Caco-2 (cell line): ENCODE data around the gene STARD3NL. TPM values are rescaled to one million over a fixed set of nuclear protein-coding genes. Genes with fewer than 3 reads are reported as not detected.

Experiments used
- BruUV-seq: library from RNA; stranded (reverse); fragments of 400-500 nt; replicated peaks from 2 replicates; lab custom pipeline; 2021; lab: Mats Ljungman, UMichigan
- CTCF ChIA-PET: fragments of 300-600 bp; sonication (Branson Sonifier 250); formaldehyde crosslinking; loops from one replicate; lab custom pipeline; 2022; ENCODE audit warnings: antibody characterized with exemption; lab: Charles Lee
- POLR2A ChIA-PET: fragments of 300-600 bp; sonication (Branson Sonifier 250); formaldehyde crosslinking; loops from one replicate; lab custom pipeline; 2022; ENCODE audit warnings: antibody characterized with exemption; lab: Charles Lee
- DNase-seq, 2 experiments: peaks; one replicate each; pipeline versions ENCODE4 v3.0.0 to v3.0.0-alpha.2; 2020 to 2022
- H3K27me3 ChIP-seq: replicated peaks from 2 replicates; pipeline ENCODE4 v1.6.0; 2011; ENCODE audit warnings: low read length; ENCODE audit not compliant: control insufficient read depth, insufficient read depth
- H3K36me3 ChIP-seq: 2 replicates; pipeline ENCODE4 v1.5.1; 2011; ENCODE audit warnings: low read length; ENCODE audit not compliant: control insufficient read depth, insufficient read depth
- H3K4me1 ChIP-seq: fragments of 250-450 bp; sonication (Bioruptor Pico); 2 replicates; pipeline ENCODE4 v1.5.1; 2020; ENCODE audit warnings: mild to moderate bottlenecking
- H3K4me3 ChIP-seq: 2 replicates; pipeline ENCODE4 v1.5.1; 2011; ENCODE audit warnings: low read depth, mild to moderate bottlenecking, control low read depth, low read length
- H3K9me3 ChIP-seq: fragments of 250-450 bp; sonication (Bioruptor Pico); 2 replicates; pipeline ENCODE4 v1.5.1; 2020; ENCODE audit warnings: mild to moderate bottlenecking, moderate library complexity
- H3K27ac Mint-ChIP-seq: one replicate; pipeline ENCODE4 v1.8.0; 2022; ENCODE audit warnings: mixed read lengths; ENCODE audit not compliant: unreplicated experiment
- H3K27me3 Mint-ChIP-seq: one replicate; pipeline ENCODE4 v1.8.0; 2022; ENCODE audit warnings: mixed read lengths; ENCODE audit not compliant: insufficient read depth, unreplicated experiment
- H3K36me3 Mint-ChIP-seq: one replicate; pipeline ENCODE4 v1.8.0; 2022; ENCODE audit warnings: mild to moderate bottlenecking, mixed read lengths; ENCODE audit not compliant: insufficient read depth, unreplicated experiment
- H3K4me1 Mint-ChIP-seq: one replicate; pipeline ENCODE4 v1.8.0; 2022; ENCODE audit warnings: low read depth, mixed read lengths; ENCODE audit not compliant: unreplicated experiment
- H3K4me3 Mint-ChIP-seq: one replicate; pipeline ENCODE4 v1.8.0; 2022; ENCODE audit warnings: mild to moderate bottlenecking, moderate library complexity, mixed read lengths; ENCODE audit not compliant: unreplicated experiment
- H3K9me3 Mint-ChIP-seq: one replicate; pipeline ENCODE4 v1.8.0; 2022; ENCODE audit warnings: mixed read lengths; ENCODE audit not compliant: unreplicated experiment
- CTCF ChIP-seq, 2 experiments: fragments of 200-600 bp in 1 of 2; IDR thresholded peaks; 1 replicate in 1 of 2; 2 replicates in 1 of 2; pipeline versions ENCODE4 v1.5.1 to v1.8.0; 2011 to 2022; ENCODE audit warnings: antibody characterized with exemption in 1 of 2, control low read depth in 1 of 2, inconsistent platforms in 1 of 2, low read depth in 1 of 2, low read length in 1 of 2, mild to moderate bottlenecking in 1 of 2, moderate library complexity in 1 of 2; ENCODE audit not compliant: insufficient read depth in 1 of 2, severe bottlenecking in 1 of 2, unreplicated experiment in 1 of 2
- intact Hi-C: fragments of 100-400 bp; cut with micrococcal nuclease; formaldehyde crosslinking; loops from one replicate; pipeline ENCODE4 v1.10.0; 2022; ENCODE audit not compliant: unreplicated experiment
- total RNA-seq: library from RNA; stranded (reverse); gene quantifications from 2 replicates; pipeline ENCODE4 v1.2.3, GENCODE V29; 2022

STARD3NL gene
- total RNA-seq, 1 experiment from 2014 or later, result 32.6 TPM

DNA sequence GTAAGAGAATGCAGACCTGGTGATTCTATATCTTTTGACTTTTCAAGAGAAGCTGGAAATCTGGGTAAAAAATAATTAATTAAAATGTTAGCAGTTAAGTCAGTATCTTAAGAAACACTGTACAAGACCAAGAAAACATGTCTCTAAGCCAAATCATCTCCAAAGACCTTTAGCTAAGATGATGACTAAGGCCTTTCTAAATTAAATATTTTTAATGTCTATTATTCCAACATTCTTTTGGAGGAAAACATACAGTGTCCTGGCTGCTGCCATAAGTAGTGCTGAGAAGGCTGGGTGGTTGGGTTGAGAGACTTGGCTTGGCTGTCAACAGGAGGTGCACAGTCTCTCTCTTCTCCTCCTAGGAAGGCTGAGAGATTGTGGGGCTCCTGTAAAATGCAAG, 20.3 kb downstream of the STARD3NL start:
- no peak overlapping the region for H3K4me3 Mint-ChIP-seq
- BruUV-seq, result no TSS peak

DNA sequence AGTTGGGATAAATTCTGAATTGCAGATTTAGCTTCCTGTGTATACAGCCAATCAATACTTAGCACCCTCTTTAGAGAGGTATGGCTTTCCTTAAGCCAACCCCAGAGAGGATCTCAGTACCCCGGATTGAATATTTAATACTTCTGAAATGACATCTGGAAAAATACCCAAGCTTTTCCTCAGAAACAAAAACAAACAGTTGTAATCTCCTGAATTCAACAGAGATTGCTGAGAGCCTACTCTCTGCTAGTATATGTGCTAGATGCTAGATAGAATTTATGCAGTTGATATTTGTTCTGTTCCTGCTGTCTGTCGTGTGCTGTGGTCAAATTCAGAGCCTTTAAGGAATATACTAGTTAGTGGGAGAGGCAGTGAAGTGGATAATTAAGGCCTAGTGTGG, 21.1 kb downstream of the STARD3NL start:
- ChIA-PET CTCF (no interaction called here), POLR2A (no interaction called here)
- no peaks in the 10 kb centered on the region for H3K27me3 ChIP-seq
- H3K4me1 Mint-ChIP-seq, result no peaks in the 10 kb centered on the region
- intact Hi-C loops, result no loop called here
- DNase-seq, result no peak
- H3K27ac Mint-ChIP-seq, result no peak overlapping the region
- no peaks in the 10 kb centered on the region for H3K36me3 ChIP-seq
- H3K27me3 Mint-ChIP-seq, result no peaks in the 10 kb centered on the region
- TF ChIP-seq CTCF (IDR thresholded peaks at IDR 0.05; ENCODE audit: insufficient read depth in 1 of 2, low read depth in 1 of 2, low read length in 1 of 2, severe bottlenecking in 1 of 2, unreplicated experiment in 1 of 2), result no peak
- BruUV-seq, result no TSS peak
- H3K9me3 ChIP-seq, result no peaks in the 10 kb centered on the region
- H3K4me1 ChIP-seq, result no peaks in the 10 kb centered on the region
- H3K4me3 ChIP-seq, result no peak overlapping the region
- H3K9me3 Mint-ChIP-seq, result no peaks in the 10 kb centered on the region
- H3K36me3 Mint-ChIP-seq, result no peaks in the 10 kb centered on the region
- H3K4me3 Mint-ChIP-seq, result no peak overlapping the region

More for the DNA sequence above, 20.3 kb downstream of the STARD3NL start:
- intact Hi-C loops, result no loop called here
- Histone ChIP-seq H3K4me3 (no peak overlapping the region), H3K36me3 (no peaks in the 10 kb centered on the region), H3K4me1 (no peaks in the 10 kb centered on the region), H3K9me3 (no peaks in the 10 kb centered on the region), H3K27me3 (no peaks in the 10 kb centered on the region)
- no peak for TF ChIP-seq CTCF (IDR thresholded peaks at IDR 0.05; ENCODE audit: insufficient read depth in 1 of 2, low read depth in 1 of 2, low read length in 1 of 2, severe bottlenecking in 1 of 2, unreplicated experiment in 1 of 2)
- Mint-ChIP-seq H3K4me1 (no peaks in the 10 kb centered on the region), H3K36me3 (no peaks in the 10 kb centered on the region), H3K27me3 (no peaks in the 10 kb centered on the region), H3K9me3 (no peaks in the 10 kb centered on the region), H3K27ac (no peak overlapping the region)
- POLR2A ChIA-PET, result no interaction called here
- no peak for DNase-seq
- CTCF ChIA-PET, result interaction anchor here (0.7 kb wide), 1 partner anchor 21 kb away, joined by 3 read pairs; no protein-coding TSS in a partner anchor

DNA sequence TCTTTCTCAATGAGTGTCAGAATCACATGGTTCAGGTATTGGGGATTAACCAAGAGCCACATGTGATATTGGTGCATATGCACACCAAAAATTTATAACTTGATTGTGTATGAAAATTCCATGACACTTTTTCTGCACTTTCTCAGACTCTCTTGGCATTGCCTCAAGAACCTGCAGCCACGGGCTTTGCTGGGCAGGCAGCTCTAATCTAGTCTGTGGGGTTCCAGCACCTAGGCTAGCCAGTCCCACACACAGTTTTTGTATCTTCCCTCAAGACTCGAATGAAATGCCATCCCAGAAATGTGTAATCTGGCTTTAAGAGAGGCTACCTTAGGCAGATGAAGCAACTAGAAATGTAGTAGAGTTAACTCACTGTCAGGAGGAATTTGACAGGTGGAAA, 21.7 kb downstream of the STARD3NL start:
- no peaks in the 10 kb centered on the region for H3K27me3 Mint-ChIP-seq
- Histone ChIP-seq H3K36me3 (no peaks in the 10 kb centered on the region), H3K4me1 (no peaks in the 10 kb centered on the region), H3K9me3 (no peaks in the 10 kb centered on the region), H3K4me3 (no peak overlapping the region), H3K27me3 (no peaks in the 10 kb centered on the region)
- BruUV-seq, result no TSS peak
- H3K4me3 Mint-ChIP-seq, result no peak overlapping the region
- CTCF ChIA-PET, result no interaction called here
- H3K9me3 Mint-ChIP-seq, result no peaks in the 10 kb centered on the region
- H3K36me3 Mint-ChIP-seq, result no peaks in the 10 kb centered on the region
- TF ChIP-seq CTCF (IDR thresholded peaks at IDR 0.05; ENCODE audit: insufficient read depth in 1 of 2, low read depth in 1 of 2, low read length in 1 of 2, severe bottlenecking in 1 of 2, unreplicated experiment in 1 of 2), result no peak
- no peaks in the 10 kb centered on the region for H3K4me1 Mint-ChIP-seq
- no peak overlapping the region for H3K27ac Mint-ChIP-seq
- POLR2A ChIA-PET, result no interaction called here
- no peak for DNase-seq
- intact Hi-C loops, result no loop called here
